Measurements from ENCODE around the gene RPL37A.

Gene RPL37A

GRCh38 chr2:216490061-216490460 lies 8.6 kb upstream of the RPL37A start:
- no peak for DNase-seq (ENCODE audit: low read depth, low spot score)

GRCh38 chr2:216491793-216492596 lies 6.6 kb upstream of the RPL37A start:
- no peak for DNase-seq (ENCODE audit: low read depth, low spot score)

GRCh38 chr2:216492597-216493333 lies 5.9 kb upstream of the RPL37A start:
- no peak for DNase-seq (ENCODE audit: low read depth, low spot score)

- DNase-seq (ENCODE audit: low read depth, low spot score) = no peak
Observed at GRCh38 chr2:216493334-216493685, 5.3 kb upstream of the RPL37A start.

- no peak for DNase-seq (ENCODE audit: low read depth, low spot score)
Observed at GRCh38 chr2:216495656-216496055, 3.0 kb upstream of the RPL37A start.

- DNase-seq (ENCODE audit: low read depth, low spot score) = no peak
Observed at GRCh38 chr2:216497382-216498069, 1.1 kb upstream of the RPL37A start.

GRCh38 chr2:216498070-216498378 lies 620 bp upstream of the RPL37A start:
- no peak for DNase-seq (ENCODE audit: low read depth, low spot score)

GRCh38 chr2:216499641-216500218 lies 1.1 kb downstream of the RPL37A start:
- no peak for DNase-seq (ENCODE audit: low read depth, low spot score)

- no peak for DNase-seq (ENCODE audit: low read depth, low spot score)
Observed at GRCh38 chr2:216500572-216500971, 1.9 kb downstream of the RPL37A start.

GRCh38 chr2:216501854-216502253 lies 3.2 kb downstream of the RPL37A start:
- DNase-seq (ENCODE audit: low read depth, low spot score) = no peak

- no peak for DNase-seq (ENCODE audit: low read depth, low spot score)
Observed at GRCh38 chr2:216502381-216503158, 3.9 kb downstream of the RPL37A start.

GRCh38 chr2:216503159-216503629 lies 4.5 kb downstream of the RPL37A start:
- no peak for DNase-seq (ENCODE audit: low read depth, low spot score)

- no peak for DNase-seq (ENCODE audit: low read depth, low spot score)
Observed at GRCh38 chr2:216503697-216504375, 5.2 kb downstream of the RPL37A start.

GRCh38 chr2:216504376-216504762 lies 5.7 kb downstream of the RPL37A start:
- DNase-seq (ENCODE audit: low read depth, low spot score) = no peak

GRCh38 chr2:216505133-216506106 lies 6.8 kb downstream of the RPL37A start:
- DNase-seq (ENCODE audit: low read depth, low spot score) = no peak

- DNase-seq (ENCODE audit: low read depth, low spot score) = no peak
Observed at GRCh38 chr2:216507220-216508160, 8.8 kb downstream of the RPL37A start.

- no peak for DNase-seq (ENCODE audit: low read depth, low spot score)
Observed at GRCh38 chr2:216508229-216508628, 9.6 kb downstream of the RPL37A start.

GRCh38 chr2:216516730-216517350 lies 18.2 kb downstream of the RPL37A start:
- no peak for DNase-seq (ENCODE audit: low read depth, low spot score)

All from smooth muscle cell of the brain vasculature (primary cell).